SK-N-MC (cell line): Measurements from ENCODE around the gene HES7.

Source experiments
- DNase-seq: peaks from one replicate; pipeline ENCODE4 v3.0.0-alpha.2; 2011; ENCODE audit warnings: low read depth, low spot score
- H3K27ac ChIP-seq: fragments of 200-600 bp; sonication (generic); 2 replicates; pipeline ENCODE4 v1.5.1; 2016; ENCODE audit warnings: mixed run types
- H3K36me3 ChIP-seq: fragments of 200-600 bp; sonication (generic); 2 replicates; pipeline ENCODE4 v1.6.1; 2017; ENCODE audit warnings: antibody characterized with exemption, low read length, mixed read lengths; ENCODE audit not compliant: insufficient read depth
- H3K4me3 ChIP-seq: fragments of 200-600 bp; sonication (generic); 2 replicates; pipeline ENCODE4 v1.5.1; 2016
- H3K9ac ChIP-seq: fragments of 200-600 bp; sonication (generic); 2 replicates; pipeline ENCODE4 v1.8.0; 2017; ENCODE audit warnings: mixed run types, mixed read lengths; ENCODE audit not compliant: insufficient read length
- H3K9me3 ChIP-seq: fragments of 200-600 bp; sonication (generic); 2 replicates; pipeline ENCODE4 v1.6.1; 2017; ENCODE audit warnings: low read depth, mild to moderate bottlenecking, antibody characterized with exemption, low read length, moderate library complexity, mixed read lengths
- EZH2 ChIP-seq: fragments of 200-600 bp; sonication (generic); IDR thresholded peaks from one replicate; pipeline ENCODE4 v1.6.1; 2017; ENCODE audit warnings: antibody characterized with exemption
- FOXP2 ChIP-seq: optimal IDR thresholded peaks from 2 replicates; pipeline ENCODE3; 2011; ENCODE audit warnings: mild to moderate bottlenecking, moderate library complexity; ENCODE audit not compliant: insufficient read depth; ENCODE audit errors: extremely low read length, control extremely low read depth
- POLR2AphosphoS5 ChIP-seq: IDR thresholded peaks from 2 replicates; pipeline ENCODE4 v1.6.1; 2012; ENCODE audit warnings: mild to moderate bottlenecking, low read depth, low read length, borderline replicate concordance

Gene HES7

GRCh38 chr17:8156246-8156992 is 32.5 kb upstream of the HES7 start:
- TF ChIP-seq EZH2 (no peak), POLR2AphosphoS5 (peak; percentile 70; the same call in 1 of the 2 replicates)
- no peaks in the 10 kb centered on the region for H3K9me3 ChIP-seq
- H3K9ac ChIP-seq: peak overlapping the region; percentile 89
- peaks cover 13% of the 10 kb centered on the region; the same call in 1 of the 2 replicates for H3K36me3 ChIP-seq
- H3K27ac ChIP-seq: peak overlapping the region; percentile 91
- peak overlapping the region; percentile 81 for H3K4me3 ChIP-seq
- DNase-seq: peak; percentile 97

- Histone ChIP-seq H3K9ac (peak overlapping the region; percentile 55), H3K36me3 (peaks cover 8% of the 10 kb centered on the region; the same call in 1 of the 2 replicates), H3K27ac (no peak overlapping the region), H3K4me3 (peak overlapping the region; percentile 77), H3K9me3 (no peaks in the 10 kb centered on the region)
- TF ChIP-seq EZH2 (no peak), POLR2AphosphoS5 (no peak), FOXP2 (no peak)
- DNase-seq: no peak
Observed at GRCh38 chr17:8155996-8156245, 32.0 kb upstream of the HES7 start.

GRCh38 chr17:8155231-8155995 is 31.5 kb upstream of the HES7 start:
- H3K9me3 ChIP-seq: no peaks in the 10 kb centered on the region
- DNase-seq: no peak
- peak overlapping the region; percentile 77 for H3K4me3 ChIP-seq
- no peak overlapping the region for H3K27ac ChIP-seq
- peaks cover 7% of the 10 kb centered on the region; the same call in 1 of the 2 replicates for H3K36me3 ChIP-seq
- peak overlapping the region; percentile 55 for H3K9ac ChIP-seq
- TF ChIP-seq EZH2 (no peak), POLR2AphosphoS5 (no peak), FOXP2 (no peak)

GRCh38 chr17:8154608-8155155 is 30.8 kb upstream of the HES7 start:
- TF ChIP-seq EZH2 (no peak), POLR2AphosphoS5 (no peak), FOXP2 (no peak)
- peaks cover 14% of the 10 kb centered on the region; the same call in 1 of the 2 replicates for H3K36me3 ChIP-seq
- H3K9ac ChIP-seq: no peak overlapping the region
- no peaks in the 10 kb centered on the region for H3K9me3 ChIP-seq
- no peak for DNase-seq
- H3K4me3 ChIP-seq: peak overlapping the region; percentile 80
- peak overlapping the region; percentile 96 for H3K27ac ChIP-seq

- Histone ChIP-seq H3K9ac (peak overlapping the region; percentile 70), H3K27ac (peak overlapping the region; percentile 96), H3K9me3 (no peaks in the 10 kb centered on the region), H3K4me3 (peak overlapping the region; percentile 80), H3K36me3 (peaks cover 14% of the 10 kb centered on the region; the same call in 1 of the 2 replicates)
- DNase-seq: no peak
- TF ChIP-seq POLR2AphosphoS5 (peak; percentile 28; the same call in 1 of the 2 replicates), FOXP2 (no peak)
Observed at GRCh38 chr17:8153957-8154607, 30.2 kb upstream of the HES7 start.

GRCh38 chr17:8153525-8153956 is 29.6 kb upstream of the HES7 start:
- DNase-seq: no peak
- Histone ChIP-seq H3K36me3 (peaks cover 16% of the 10 kb centered on the region; the same call in 1 of the 2 replicates), H3K9ac (peak overlapping the region; percentile 70), H3K9me3 (no peaks in the 10 kb centered on the region), H3K27ac (peak overlapping the region; percentile 96), H3K4me3 (peak overlapping the region; percentile 80)
- TF ChIP-seq POLR2AphosphoS5 (no peak), EZH2 (no peak), FOXP2 (no peak)

GRCh38 chr17:8153031-8153451 is 29.1 kb upstream of the HES7 start:
- Histone ChIP-seq H3K4me3 (peak overlapping the region; percentile 80; the same call in 1 of the 2 replicates), H3K27ac (peak overlapping the region; percentile 96)

GRCh38 chr17:8152112-8152775 is 28.3 kb upstream of the HES7 start, which contains the start of gene PER1:
Gene PER1 (minus strand): TSS chr17:8152404. CDS start chr17:8150706, 1,698 bp downstream.
- DNase-seq: no peak
- Histone ChIP-seq H3K27ac (peak within 1 kb of the TSS; percentile 96), H3K9me3 (no peaks in the 10 kb centered on the region), H3K36me3 (peaks cover 27% of the 10 kb centered on the region; the same call in 1 of the 2 replicates), H3K9ac (peak within 1 kb of the TSS; percentile 76), H3K4me3 (peak within 1 kb of the TSS; percentile 97)
- TF ChIP-seq POLR2AphosphoS5: peak; percentile 71; the same call in 1 of the 2 replicates
- TF ChIP-seq FOXP2: no peak
- no peak for TF ChIP-seq EZH2

More at GRCh38 chr17:8153031-8153451, 29.1 kb upstream of the HES7 start:
- Histone ChIP-seq H3K9ac (no peak overlapping the region), H3K9me3 (no peaks in the 10 kb centered on the region), H3K36me3 (peaks cover 21% of the 10 kb centered on the region; the same call in 1 of the 2 replicates)
- no peak for DNase-seq
- no peak for TF ChIP-seq EZH2
- TF ChIP-seq POLR2AphosphoS5: no peak
- no peak for TF ChIP-seq FOXP2
